IgD-negative memory B cell (primary cell): ENCODE data around the gene FYB1. TPM values are rescaled to one million over a fixed set of nuclear protein-coding genes. Genes with fewer than 3 reads are reported as not detected.

Source experiments
- H3K27ac Mint-ChIP-seq, 3 donors: one replicate each; pipeline ENCODE4 v1.8.0; 2020 to 2022; ENCODE audit warnings: mild to moderate bottlenecking in 3 of 3, mixed read lengths in 3 of 3, moderate library complexity in 1 of 3
- H3K27me3 Mint-ChIP-seq: one replicate; pipeline ENCODE4 v1.8.0; 2021; ENCODE audit warnings: mixed read lengths
- H3K36me3 Mint-ChIP-seq: one replicate; pipeline ENCODE4 v1.8.0; 2020; ENCODE audit warnings: mild to moderate bottlenecking, mixed read lengths
- H3K4me1 Mint-ChIP-seq, 3 donors: one replicate each; pipeline ENCODE4 v1.8.0; 2020 to 2022; ENCODE audit warnings: mixed read lengths in 3 of 3, mild to moderate bottlenecking in 1 of 3
- H3K4me3 Mint-ChIP-seq, 4 donors: one replicate each; pipeline ENCODE4 v1.8.0; 2020 to 2022; ENCODE audit warnings: mild to moderate bottlenecking in 4 of 4, mixed read lengths in 4 of 4, moderate library complexity in 3 of 4
- H3K9me3 Mint-ChIP-seq, 3 donors: one replicate each; pipeline ENCODE4 v1.8.0; 2020 to 2021; ENCODE audit warnings: mixed read lengths in 3 of 3, mild to moderate bottlenecking in 1 of 3
- polyA plus RNA-seq: library from polyadenylated mRNA; unstranded; fragments of 300-500 nt; fragmentation: Illumina TruSeq; gene quantifications from one replicate; pipeline ENCODE4 v1.2.3, GENCODE V29; 2021

Gene FYB1
- polyA plus RNA-seq, 1 donor from 2014 or later, result 11.6 TPM

GRCh38 chr5:39131210-39132127, 87.9 kb downstream of the FYB1 start:
- H3K4me1 Mint-ChIP-seq, result peaks cover 0 to 5% (median 0%) of the 10 kb centered on the region in 3 donors
- H3K27me3 Mint-ChIP-seq, result peaks cover 4% of the 10 kb centered on the region
- H3K27ac Mint-ChIP-seq, result no peak overlapping the region
- H3K9me3 Mint-ChIP-seq, result no peaks in the 10 kb centered on the region
- no peak overlapping the region for H3K4me3 Mint-ChIP-seq
- H3K36me3 Mint-ChIP-seq, result peaks cover 5% of the 10 kb centered on the region

- Mint-ChIP-seq H3K27ac (no peak overlapping the region), H3K4me1 (peaks cover 0 to 5% (median 0%) of the 10 kb centered on the region in 3 donors), H3K27me3 (peaks cover 4% of the 10 kb centered on the region), H3K36me3 (peaks cover 5% of the 10 kb centered on the region), H3K9me3 (no peaks in the 10 kb centered on the region), H3K4me3 (no peak overlapping the region)
These were observed 88.6 kb downstream of the FYB1 start for GRCh38 chr5:39130716-39131115.

GRCh38 chr5:39121922-39122321, 97.4 kb downstream of the FYB1 start:
- peaks cover 0 to 1% (median 0%) of the 10 kb centered on the region in 3 donors for H3K9me3 Mint-ChIP-seq
- H3K4me1 Mint-ChIP-seq, result no peaks in the 10 kb centered on the region
- H3K27ac Mint-ChIP-seq, result no peak overlapping the region
- H3K27me3 Mint-ChIP-seq, result no peaks in the 10 kb centered on the region
- H3K4me3 Mint-ChIP-seq, result no peak overlapping the region
- H3K36me3 Mint-ChIP-seq, result no peaks in the 10 kb centered on the region

- no peak overlapping the region for H3K4me3 Mint-ChIP-seq
- H3K36me3 Mint-ChIP-seq, result no peaks in the 10 kb centered on the region
- H3K4me1 Mint-ChIP-seq, result no peaks in the 10 kb centered on the region
- H3K27me3 Mint-ChIP-seq, result no peaks in the 10 kb centered on the region
- no peak overlapping the region for H3K27ac Mint-ChIP-seq
- peaks cover 0 to 1% (median 0%) of the 10 kb centered on the region in 3 donors for H3K9me3 Mint-ChIP-seq
These were observed 98.0 kb downstream of the FYB1 start for GRCh38 chr5:39121315-39121714.

GRCh38 chr5:39120052-39120420, 99.3 kb downstream of the FYB1 start:
- Mint-ChIP-seq H3K27ac (no peak overlapping the region), H3K4me1 (peaks cover 0 to 1% (median 0%) of the 10 kb centered on the region in 3 donors), H3K4me3 (no peak overlapping the region), H3K27me3 (no peaks in the 10 kb centered on the region), H3K9me3 (peaks cover 0 to 1% (median 0%) of the 10 kb centered on the region in 3 donors), H3K36me3 (no peaks in the 10 kb centered on the region)

GRCh38 chr5:39119404-39120051, 99.8 kb downstream of the FYB1 start:
- peaks cover 0 to 1% (median 0%) of the 10 kb centered on the region in 3 donors for H3K4me1 Mint-ChIP-seq
- H3K27ac Mint-ChIP-seq, result no peak overlapping the region
- peaks cover 0 to 1% (median 0%) of the 10 kb centered on the region in 3 donors for H3K9me3 Mint-ChIP-seq
- no peaks in the 10 kb centered on the region for H3K36me3 Mint-ChIP-seq
- no peak overlapping the region for H3K4me3 Mint-ChIP-seq
- no peaks in the 10 kb centered on the region for H3K27me3 Mint-ChIP-seq

GRCh38 chr5:39118638-39119037, 100.7 kb downstream of the FYB1 start:
- H3K9me3 Mint-ChIP-seq, result peaks cover 0 to 1% (median 0%) of the 10 kb centered on the region in 3 donors
- H3K27me3 Mint-ChIP-seq, result no peaks in the 10 kb centered on the region
- H3K36me3 Mint-ChIP-seq, result no peaks in the 10 kb centered on the region
- H3K4me1 Mint-ChIP-seq, result peaks cover 0 to 1% (median 0%) of the 10 kb centered on the region in 3 donors
- H3K27ac Mint-ChIP-seq, result no peak overlapping the region
- H3K4me3 Mint-ChIP-seq, result no peak overlapping the region

- H3K27me3 Mint-ChIP-seq, result no peaks in the 10 kb centered on the region
- no peaks in the 10 kb centered on the region for H3K36me3 Mint-ChIP-seq
- H3K4me1 Mint-ChIP-seq, result peaks cover 0 to 1% (median 0%) of the 10 kb centered on the region in 3 donors
- H3K4me3 Mint-ChIP-seq, result peak overlapping the region in 1 of 4 donors; percentile 13
- H3K9me3 Mint-ChIP-seq, result peaks cover 0 to 1% (median 0%) of the 10 kb centered on the region in 3 donors
- no peak overlapping the region for H3K27ac Mint-ChIP-seq
These were observed 102.0 kb downstream of the FYB1 start for GRCh38 chr5:39117401-39117800.

- no peak overlapping the region for H3K4me3 Mint-ChIP-seq
- peaks cover 0 to 1% (median 0%) of the 10 kb centered on the region in 3 donors for H3K4me1 Mint-ChIP-seq
- peaks cover 0 to 1% (median 0%) of the 10 kb centered on the region in 3 donors for H3K9me3 Mint-ChIP-seq
- H3K27ac Mint-ChIP-seq, result no peak overlapping the region
- H3K36me3 Mint-ChIP-seq, result no peaks in the 10 kb centered on the region
- H3K27me3 Mint-ChIP-seq, result no peaks in the 10 kb centered on the region
These were observed 102.8 kb downstream of the FYB1 start for GRCh38 chr5:39116344-39117170.

- Mint-ChIP-seq H3K27ac (peak overlapping the region in 1 of 3 donors; percentile 26), H3K27me3 (no peaks in the 10 kb centered on the region), H3K4me3 (no peak overlapping the region), H3K9me3 (peaks cover 0 to 1% (median 0%) of the 10 kb centered on the region in 3 donors), H3K36me3 (no peaks in the 10 kb centered on the region), H3K4me1 (peaks cover 0 to 1% (median 0%) of the 10 kb centered on the region in 3 donors)
These were observed 103.6 kb downstream of the FYB1 start for GRCh38 chr5:39115644-39116343.

- Mint-ChIP-seq H3K27me3 (no peaks in the 10 kb centered on the region), H3K4me3 (no peak overlapping the region), H3K9me3 (peaks cover 0 to 1% (median 0%) of the 10 kb centered on the region in 3 donors), H3K27ac (no peak overlapping the region), H3K36me3 (no peaks in the 10 kb centered on the region), H3K4me1 (peaks cover 0 to 1% (median 0%) of the 10 kb centered on the region in 3 donors)
These were observed 105.2 kb downstream of the FYB1 start for GRCh38 chr5:39114155-39114554.

- Mint-ChIP-seq H3K4me1 (peaks cover 0 to 1% (median 0%) of the 10 kb centered on the region in 3 donors), H3K9me3 (peaks cover 0 to 1% (median 0%) of the 10 kb centered on the region in 3 donors), H3K27ac (no peak overlapping the region), H3K36me3 (no peaks in the 10 kb centered on the region), H3K27me3 (no peaks in the 10 kb centered on the region), H3K4me3 (no peak overlapping the region)
These were observed 105.9 kb downstream of the FYB1 start for GRCh38 chr5:39113354-39113953.

- Mint-ChIP-seq H3K36me3 (no peaks in the 10 kb centered on the region), H3K9me3 (no peaks in the 10 kb centered on the region), H3K4me1 (peaks cover 0 to 2% (median 0%) of the 10 kb centered on the region in 3 donors), H3K27me3 (no peaks in the 10 kb centered on the region), H3K4me3 (no peak overlapping the region), H3K27ac (no peak overlapping the region)
These were observed 109.8 kb downstream of the FYB1 start for GRCh38 chr5:39109606-39110005.

- peaks cover 0 to 2% (median 0%) of the 10 kb centered on the region in 3 donors for H3K4me1 Mint-ChIP-seq
- H3K4me3 Mint-ChIP-seq, result no peak overlapping the region
- H3K9me3 Mint-ChIP-seq, result no peaks in the 10 kb centered on the region
- no peaks in the 10 kb centered on the region for H3K27me3 Mint-ChIP-seq
- H3K36me3 Mint-ChIP-seq, result no peaks in the 10 kb centered on the region
- no peak overlapping the region for H3K27ac Mint-ChIP-seq
These were observed 110.4 kb downstream of the FYB1 start for GRCh38 chr5:39108987-39109386.
